CD4-positive, CD25-positive, alpha-beta regulatory T cell (primary cell): ENCODE results near the gene PELO. TPM values are rescaled to one million over a fixed set of nuclear protein-coding genes. Genes with fewer than 3 reads are reported as not detected.
A peak's percentile ranks its signal among the peaks of the same experiment; 100 is the strongest.
"Not testable (repeated sequence)": the region's sequence is repeated elsewhere in the genome, so short reads cannot be mapped to it uniquely, and the experiment has no call there.

ENCODE experiments used
- ATAC-seq, 2 donors: fragments of 150-1000 bp; cut with Tn5 transposase; one replicate each; pipeline ENCODE4 v1.10.0; 2021; ENCODE audit warnings: low read depth in 2 of 2, moderate number of reproducible peaks in 2 of 2, moderate library complexity in 1 of 2
- DNase-seq, 3 donors: peaks; one replicate each; pipeline versions ENCODE4 v3.0.0 to v3.0.0-alpha.2; 2012 to 2022; ENCODE audit warnings: mixed read lengths in 1 of 3
- H3K27ac ChIP-seq: one replicate; pipeline ENCODE4 v1.7.0; 2013; ENCODE audit warnings: mild to moderate bottlenecking, low read length; ENCODE audit not compliant: insufficient read depth, poor library complexity, severe bottlenecking
- H3K27me3 ChIP-seq: one replicate; pipeline ENCODE4 v1.7.0; 2013; ENCODE audit warnings: low read length; ENCODE audit not compliant: control insufficient read depth, insufficient read depth
- H3K36me3 ChIP-seq: one replicate; pipeline ENCODE4 v1.7.0; 2013; ENCODE audit warnings: mild to moderate bottlenecking, low read length, moderate library complexity; ENCODE audit not compliant: control insufficient read depth, insufficient read depth
- H3K4me1 ChIP-seq: 2 replicates; pipeline ENCODE4 v1.7.0; 2013; ENCODE audit warnings: mild to moderate bottlenecking, low read length; ENCODE audit not compliant: insufficient read depth, control insufficient read depth, poor library complexity, severe bottlenecking
- H3K4me3 ChIP-seq: one replicate; pipeline ENCODE4 v1.7.0; 2013; ENCODE audit warnings: low read depth, mild to moderate bottlenecking, low read length, moderate library complexity
- H3K9me3 ChIP-seq, 2 experiments: 1 replicate in 1 of 2; 2 replicates in 1 of 2; pipeline ENCODE4 v1.7.0; 2013; ENCODE audit warnings: low read length in 2 of 2, mild to moderate bottlenecking in 1 of 2, moderate library complexity in 1 of 2; ENCODE audit not compliant: control insufficient read depth in 2 of 2
- H3K27ac Mint-ChIP-seq, 3 donors: one replicate each; pipeline ENCODE4 v1.8.0; 2020 to 2022; ENCODE audit warnings: mild to moderate bottlenecking in 3 of 3, mixed read lengths in 3 of 3, moderate library complexity in 2 of 3
- H3K27me3 Mint-ChIP-seq: one replicate; pipeline ENCODE4 v1.8.0; 2022; ENCODE audit warnings: mild to moderate bottlenecking, mixed read lengths
- H3K36me3 Mint-ChIP-seq: one replicate; pipeline ENCODE4 v1.8.0; 2020; ENCODE audit warnings: mixed read lengths
- H3K4me1 Mint-ChIP-seq, 4 donors: one replicate each; pipeline ENCODE4 v1.8.0; 2020 to 2022; ENCODE audit warnings: mixed read lengths in 4 of 4, mild to moderate bottlenecking in 1 of 4
- H3K4me3 Mint-ChIP-seq, 4 donors: one replicate each; pipeline ENCODE4 v1.8.0; 2020 to 2022; ENCODE audit warnings: mild to moderate bottlenecking in 4 of 4, mixed read lengths in 4 of 4, moderate library complexity in 3 of 4
- H3K9me3 Mint-ChIP-seq, 7 donors: one replicate each; pipeline ENCODE4 v1.8.0; 2020 to 2022; ENCODE audit warnings: mixed read lengths in 7 of 7, mild to moderate bottlenecking in 3 of 7, moderate library complexity in 2 of 7
- polyA plus RNA-seq, 4 donors: library from polyadenylated mRNA; unstranded; fragments of 300-500 nt; fragmentation: Illumina TruSeq; gene quantifications; one replicate each; pipeline ENCODE4 v1.2.3, GENCODE V29; 2021
- total RNA-seq: library from RNA; stranded (reverse); gene quantifications from one replicate; pipeline ENCODE4 v1.2.3, GENCODE V29; 2022

PELO gene, protein sequence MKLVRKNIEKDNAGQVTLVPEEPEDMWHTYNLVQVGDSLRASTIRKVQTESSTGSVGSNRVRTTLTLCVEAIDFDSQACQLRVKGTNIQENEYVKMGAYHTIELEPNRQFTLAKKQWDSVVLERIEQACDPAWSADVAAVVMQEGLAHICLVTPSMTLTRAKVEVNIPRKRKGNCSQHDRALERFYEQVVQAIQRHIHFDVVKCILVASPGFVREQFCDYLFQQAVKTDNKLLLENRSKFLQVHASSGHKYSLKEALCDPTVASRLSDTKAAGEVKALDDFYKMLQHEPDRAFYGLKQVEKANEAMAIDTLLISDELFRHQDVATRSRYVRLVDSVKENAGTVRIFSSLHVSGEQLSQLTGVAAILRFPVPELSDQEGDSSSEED
- 3.9 TPM for total RNA-seq
- 1 to 10 TPM; 3.8 to 6.1 (median 4.7) TPM for polyA plus RNA-seq

DNA sequence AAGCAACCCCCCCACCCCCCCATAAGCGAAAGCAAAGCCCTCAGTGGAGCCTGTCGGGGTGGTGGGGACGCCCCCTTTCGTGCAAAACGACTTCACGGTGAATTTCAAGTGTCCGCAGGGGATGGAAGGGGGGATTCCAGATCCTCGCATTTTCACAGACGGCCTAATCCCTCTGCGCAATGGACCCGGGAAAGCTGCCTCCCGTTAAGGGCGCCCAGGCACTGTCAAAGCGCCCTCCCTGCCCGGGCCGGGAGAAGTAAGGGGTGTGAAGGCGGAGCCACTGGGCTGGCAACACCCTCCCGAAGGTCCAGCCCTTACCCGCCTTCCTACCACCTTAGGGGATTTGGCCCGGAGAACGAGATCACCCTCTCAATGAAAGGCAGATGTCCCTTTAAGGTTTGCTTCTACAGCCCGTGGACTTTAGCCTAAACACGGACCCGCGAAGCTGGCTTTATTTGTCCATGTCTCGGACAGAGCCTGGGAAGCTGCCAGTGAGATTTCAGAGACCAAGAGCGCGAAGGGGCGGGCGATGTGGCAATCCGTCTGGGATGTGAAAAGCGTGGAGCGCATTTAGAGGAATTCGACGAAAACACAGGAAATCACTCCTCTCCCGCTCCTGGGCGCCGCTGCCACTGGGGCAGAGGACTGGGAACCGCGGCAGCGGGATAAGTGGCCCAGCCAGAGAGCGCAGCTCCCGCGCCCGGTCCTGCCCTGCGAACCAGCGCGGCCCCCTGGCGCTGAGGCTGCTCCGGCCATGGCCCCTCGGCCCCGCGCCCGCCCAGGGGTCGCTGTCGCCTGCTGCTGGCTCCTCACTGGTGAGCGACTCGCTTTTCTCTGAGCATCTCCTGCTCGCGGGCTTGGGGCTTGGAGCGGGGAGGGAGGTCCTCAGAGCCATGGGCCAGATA, at the start of gene PELO, which contains the start of gene ITGA1:
PELO (plus strand) TSS at position 317 of the 905 bp plus-strand sequence. CDS start 12,479 bp downstream, outside the sequence.
ITGA1 (plus strand) TSS at position 317 of the 905 bp plus-strand sequence; CDS start at position 755, 438 bp downstream.
- peaks cover 0 to 17% (median 8%) of the 10 kb centered on the region in 4 donors for H3K4me1 Mint-ChIP-seq
- H3K27ac Mint-ChIP-seq: peak within 1 kb of the TSS in 1 of 3 donors; percentile 74
- no peaks in the 10 kb centered on the region for H3K9me3 Mint-ChIP-seq
- H3K27me3 ChIP-seq: peaks cover 50% of the 10 kb centered on the region
- ATAC-seq (peak; percentile 40 to 53), DNase-seq (peak; percentile 5 to 32 (median 14))
- H3K36me3 Mint-ChIP-seq: no peaks in the 10 kb centered on the region
- H3K27me3 Mint-ChIP-seq: peaks cover 62% of the 10 kb centered on the region
- H3K4me1 ChIP-seq: peaks cover 19% of the 10 kb centered on the region
- peak within 1 kb of the TSS; percentile 13 to 88 (median 85) for H3K4me3 Mint-ChIP-seq
- no peak within 1 kb of the TSS for H3K27ac ChIP-seq
- no peaks in the 10 kb centered on the region for H3K9me3 ChIP-seq
- peak within 1 kb of the TSS; percentile 77 for H3K4me3 ChIP-seq
- no peaks in the 10 kb centered on the region for H3K36me3 ChIP-seq

DNA sequence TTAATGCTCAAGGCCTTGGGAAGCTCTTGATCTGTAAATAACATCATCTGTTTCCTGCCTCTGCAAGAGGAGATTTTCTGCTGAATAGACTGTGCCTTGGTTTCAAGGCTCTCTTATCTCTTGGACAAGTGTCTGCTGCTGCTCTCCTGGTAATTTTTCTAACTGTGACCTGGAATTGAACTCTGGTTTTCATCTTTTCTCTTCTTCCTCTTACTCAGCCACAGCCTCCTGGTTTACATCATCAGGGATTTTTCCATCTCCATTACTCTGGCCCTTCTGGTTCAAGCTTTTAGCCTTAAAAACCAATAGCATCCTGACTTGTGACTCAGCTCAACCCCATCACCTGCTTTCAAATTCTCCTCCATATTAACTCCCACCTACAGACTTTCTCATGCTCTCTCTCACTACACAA, 49.6 kb upstream of the PELO start:
- Mint-ChIP-seq H3K4me3 (no peak overlapping the region), H3K27me3 (no peaks in the 10 kb centered on the region), H3K4me1 (peaks cover 0 to 9% (median 2%) of the 10 kb centered on the region in 4 donors), H3K36me3 (no peaks in the 10 kb centered on the region), H3K9me3 (peaks cover 0 to 3% (median 0%) of the 10 kb centered on the region in 7 donors), H3K27ac (peak overlapping the region in 1 of 3 donors; percentile 59)
- Histone ChIP-seq H3K4me1 (no peaks in the 10 kb centered on the region), H3K4me3 (no peak overlapping the region), H3K36me3 (no peaks in the 10 kb centered on the region), H3K27me3 (no peaks in the 10 kb centered on the region), H3K9me3 (no peaks in the 10 kb centered on the region), H3K27ac (no peak overlapping the region)
- DNase-seq (no peak), ATAC-seq (no peak)

DNA sequence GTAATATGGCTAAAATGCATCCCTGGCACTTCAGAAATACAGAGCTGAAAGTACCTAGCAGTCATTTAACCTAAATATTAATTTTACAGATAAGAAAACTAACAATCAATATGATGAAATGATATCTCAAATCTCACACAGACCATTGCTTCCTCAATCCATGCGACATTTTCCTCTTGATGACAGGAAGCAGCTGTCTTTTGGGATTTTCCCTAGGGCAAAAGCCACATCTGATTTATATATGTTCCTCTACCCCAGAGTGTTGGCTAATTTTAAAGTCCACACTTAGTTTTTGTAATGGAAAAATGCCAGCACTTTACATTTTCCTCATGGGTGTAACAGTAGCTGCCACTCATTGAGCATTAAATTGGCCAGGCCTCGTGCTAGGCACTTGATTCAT, 47.7 kb upstream of the PELO start:
- ATAC-seq (no peak), DNase-seq (no peak)
- Histone ChIP-seq H3K36me3 (no peaks in the 10 kb centered on the region), H3K4me1 (no peaks in the 10 kb centered on the region), H3K9me3 (no peaks in the 10 kb centered on the region), H3K4me3 (no peak overlapping the region), H3K27me3 (no peaks in the 10 kb centered on the region), H3K27ac (no peak overlapping the region)
- Mint-ChIP-seq H3K9me3 (peaks cover 0 to 2% (median 0%) of the 10 kb centered on the region in 7 donors), H3K4me3 (no peak overlapping the region), H3K36me3 (no peaks in the 10 kb centered on the region), H3K27me3 (peaks cover 5% of the 10 kb centered on the region), H3K4me1 (peaks cover 0 to 24% (median 8%) of the 10 kb centered on the region in 4 donors), H3K27ac (no peak overlapping the region)

DNA sequence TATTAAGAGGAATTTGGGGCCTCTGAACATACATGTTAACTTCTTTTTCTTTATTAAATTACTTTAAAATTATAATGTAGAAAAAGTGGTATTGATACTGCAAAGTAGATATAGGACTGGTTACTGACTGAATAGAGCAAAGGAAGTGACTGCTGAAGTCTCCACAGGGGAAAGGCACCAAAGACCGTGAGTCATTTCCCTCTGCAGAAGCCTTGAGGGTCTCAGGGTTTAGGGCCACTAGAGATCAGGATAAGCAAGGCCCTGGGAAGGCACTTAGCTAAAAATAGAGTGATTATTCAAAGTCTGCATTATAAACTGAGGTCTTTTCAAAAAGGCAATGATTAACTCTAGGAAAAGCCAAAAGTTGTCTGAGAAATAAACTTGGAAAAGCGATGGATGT, 44.7 kb upstream of the PELO start:
- H3K27ac Mint-ChIP-seq: peak overlapping the region; percentile 22 to 79 (median 61)
- H3K36me3 Mint-ChIP-seq: no peaks in the 10 kb centered on the region
- Histone ChIP-seq H3K36me3 (no peaks in the 10 kb centered on the region), H3K4me3 (no peak overlapping the region), H3K9me3 (no peaks in the 10 kb centered on the region), H3K27me3 (no peaks in the 10 kb centered on the region), H3K27ac (no peak overlapping the region), H3K4me1 (no peaks in the 10 kb centered on the region)
- no peak overlapping the region for H3K4me3 Mint-ChIP-seq
- no peak for ATAC-seq
- peaks cover 5% of the 10 kb centered on the region for H3K27me3 Mint-ChIP-seq
- H3K4me1 Mint-ChIP-seq: peaks cover 0 to 23% (median 7%) of the 10 kb centered on the region in 4 donors
- DNase-seq: no peak
- peaks cover 0 to 3% (median 0%) of the 10 kb centered on the region in 7 donors for H3K9me3 Mint-ChIP-seq

DNA sequence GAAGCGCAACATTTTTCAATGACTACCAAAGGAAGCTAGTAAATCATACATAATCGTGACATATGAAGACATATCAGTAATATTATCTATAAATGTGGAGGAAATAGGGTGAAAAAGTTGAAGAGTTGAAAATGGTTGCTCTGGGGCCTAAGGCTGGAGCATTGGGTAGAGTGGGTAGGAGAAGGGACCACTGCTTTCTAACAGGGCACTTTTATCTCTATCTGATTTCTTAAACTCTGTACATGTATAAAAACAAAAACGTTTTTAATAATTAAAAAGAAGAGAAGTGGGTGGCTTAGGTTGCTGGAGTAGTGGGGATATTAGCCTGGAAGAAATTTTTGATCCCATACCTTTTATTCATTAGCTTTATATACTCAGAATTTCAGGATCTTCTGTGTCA, 44.2 kb upstream of the PELO start:
- no peak for ATAC-seq
- Mint-ChIP-seq H3K27ac (peak overlapping the region; percentile 22 to 94 (median 79)), H3K4me1 (peaks cover 0 to 18% (median 6%) of the 10 kb centered on the region in 4 donors), H3K4me3 (no peak overlapping the region), H3K9me3 (peaks cover 0 to 2% (median 0%) of the 10 kb centered on the region in 7 donors), H3K27me3 (peaks cover 5% of the 10 kb centered on the region), H3K36me3 (no peaks in the 10 kb centered on the region)
- DNase-seq: no peak
- Histone ChIP-seq H3K36me3 (no peaks in the 10 kb centered on the region), H3K27me3 (no peaks in the 10 kb centered on the region), H3K4me1 (no peaks in the 10 kb centered on the region), H3K27ac (no peak overlapping the region), H3K4me3 (no peak overlapping the region), H3K9me3 (no peaks in the 10 kb centered on the region)

DNA sequence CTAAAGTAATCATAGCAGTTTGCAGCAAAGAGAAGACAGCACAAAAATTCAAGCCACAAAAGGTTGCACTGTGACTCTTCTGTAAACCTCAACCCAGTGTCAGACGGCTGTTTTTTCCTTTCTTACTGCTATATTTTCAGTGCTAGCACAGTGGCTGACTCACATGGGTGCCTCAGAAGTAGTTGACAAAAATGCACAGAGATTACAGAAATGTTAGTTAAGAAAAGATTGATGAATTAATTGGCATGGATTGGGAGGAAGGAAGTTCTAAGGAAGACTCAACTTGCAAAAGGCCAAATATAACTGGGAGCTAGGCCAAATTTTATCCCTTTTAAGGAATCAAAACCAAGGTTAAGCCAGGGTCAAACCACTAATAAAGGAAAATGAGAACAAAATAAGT, 43.7 kb upstream of the PELO start:
- H3K36me3 ChIP-seq: no peaks in the 10 kb centered on the region
- ATAC-seq (peak; percentile 80 to 90), DNase-seq (peak in 2 of 3 donors; percentile 2 to 26)
- Mint-ChIP-seq H3K4me1 (peaks cover 0 to 18% (median 6%) of the 10 kb centered on the region in 4 donors), H3K4me3 (no peak overlapping the region), H3K36me3 (no peaks in the 10 kb centered on the region), H3K9me3 (peaks cover 0 to 2% (median 0%) of the 10 kb centered on the region in 7 donors), H3K27ac (peak overlapping the region; percentile 1 to 94 (median 79)), H3K27me3 (peaks cover 5% of the 10 kb centered on the region)
- H3K27ac ChIP-seq: no peak overlapping the region
- no peaks in the 10 kb centered on the region for H3K9me3 ChIP-seq
- peak overlapping the region; percentile 29 for H3K4me3 ChIP-seq
- no peaks in the 10 kb centered on the region for H3K4me1 ChIP-seq
- no peaks in the 10 kb centered on the region for H3K27me3 ChIP-seq

DNA sequence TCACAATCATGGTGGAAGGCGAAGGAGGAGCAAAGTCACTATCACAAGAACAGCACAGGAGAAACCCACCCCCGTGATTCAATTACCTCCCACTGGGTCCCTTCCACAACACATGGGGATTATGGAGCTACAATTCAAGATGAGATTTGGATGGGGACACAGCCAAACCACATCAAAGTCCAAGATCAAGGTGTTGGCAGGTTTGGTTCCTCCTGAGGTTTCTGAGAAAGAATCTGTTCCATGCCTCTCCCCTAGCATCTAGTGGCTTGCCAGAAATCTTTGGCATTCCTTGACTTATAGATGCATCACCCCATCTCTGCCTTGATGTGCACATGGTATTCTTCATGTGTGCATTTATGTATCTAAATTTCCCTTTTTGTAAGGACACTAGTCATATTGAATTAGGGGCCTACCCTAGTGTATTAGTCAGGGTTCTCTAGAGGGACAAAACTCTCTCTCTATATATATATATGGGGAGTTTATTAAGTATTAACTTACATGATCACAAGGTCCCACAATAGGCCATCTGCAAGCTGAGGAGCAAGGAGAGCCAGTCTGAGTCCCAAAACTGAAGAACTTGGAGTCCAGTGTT, 42.8 kb upstream of the PELO start:
- not testable (repeated sequence) for H3K9me3 ChIP-seq, H3K4me1 ChIP-seq, ATAC-seq, H3K27ac ChIP-seq, H3K27ac Mint-ChIP-seq, H3K4me3 ChIP-seq, H3K4me3 Mint-ChIP-seq, H3K36me3 ChIP-seq, DNase-seq, H3K27me3 ChIP-seq, H3K36me3 Mint-ChIP-seq, H3K27me3 Mint-ChIP-seq, H3K9me3 Mint-ChIP-seq
- peaks cover 0 to 18% (median 6%) of the 10 kb centered on the region in 4 donors for H3K4me1 Mint-ChIP-seq
